Heart right ventricle (tissue), 16 donors: ENCODE data around the gene AKT3. TPM values are rescaled to one million over a fixed set of nuclear protein-coding genes. Genes with fewer than 3 reads are reported as not detected.

Experiments used
- ATAC-seq, 8 donors: fragments of 200-7000 bp; cut with Tn5 transposase; one replicate each; pipeline ENCODE4 v1.9.1; 2020; ENCODE audit warnings: mild to moderate bottlenecking in 8 of 8, moderate library complexity in 8 of 8, moderate number of reproducible peaks in 1 of 8
- DNase-seq, 2 donors: peaks; one replicate each; pipeline ENCODE4 v3.0.0-alpha.2; 2020
- H3K27ac ChIP-seq, 10 donors: fragments of 200-600 bp; sonication (generic) in 2 of 10; one replicate each; pipeline versions ENCODE4 v1.5.0 to v1.8.0; 2020 to 2022; ENCODE audit warnings: mild to moderate bottlenecking in 3 of 10
- H3K27me3 ChIP-seq, 7 donors: fragments of 200-600 bp; one replicate each; pipeline ENCODE4 v1.8.0; 2021 to 2022; ENCODE audit warnings: mild to moderate bottlenecking in 2 of 7
- H3K36me3 ChIP-seq, 9 donors: fragments of 200-600 bp; sonication (generic) in 1 of 9; one replicate each; pipeline versions ENCODE4 v1.5.0 to v1.8.0; 2020 to 2022; ENCODE audit warnings: mild to moderate bottlenecking in 2 of 9
- H3K4me1 ChIP-seq, 9 donors: fragments of 200-600 bp; sonication (generic) in 1 of 9; one replicate each; pipeline versions ENCODE4 v1.5.0 to v1.8.0; 2020 to 2022; ENCODE audit warnings: mild to moderate bottlenecking in 4 of 9
- H3K4me3 ChIP-seq, 10 donors: fragments of 200-600 bp; sonication (generic) in 2 of 10; one replicate each; pipeline versions ENCODE4 v1.5.0 to v1.8.0; 2020 to 2022; ENCODE audit warnings: mild to moderate bottlenecking in 7 of 10, moderate library complexity in 2 of 10
- H3K9me3 ChIP-seq, 11 donors: fragments of 200-600 bp in 10 of 11; sonication (generic) in 2 of 11; one replicate each; pipeline versions ENCODE4 v1.5.0 to v1.8.0; 2013 to 2022; ENCODE audit warnings: mild to moderate bottlenecking in 2 of 11, control low read depth in 1 of 11, moderate library complexity in 1 of 11
- CTCF ChIP-seq, 9 donors: fragments of 200-600 bp; sonication (generic) in 2 of 9; IDR thresholded peaks; one replicate each; pipeline versions ENCODE4 v1.5.0 to v1.8.0; 2021 to 2022; ENCODE audit warnings: antibody characterized with exemption in 9 of 9, mild to moderate bottlenecking in 5 of 9, moderate library complexity in 1 of 9
- WGBS, 2 donors: extraction: QIAGEN DNeasy Blood & Tissue Kit; methylation state at CpG; one replicate each; pipeline ENCODE4 v1.1.7; 2013; ENCODE audit warnings: inconsistent platforms in 1 of 2; 5-methylcytosine and 5-hydroxymethylcytosine counted together
- intact Hi-C, 10 donors: fragments of 100-400 bp; cut with DNase I; formaldehyde crosslinking; loops; one replicate each; pipeline versions ENCODE4 v1.11.1 to v1.14.2; 2022
- polyA plus RNA-seq, 2 donors: library from polyadenylated mRNA; stranded (reverse); fragments of 200-250 nt; gene quantifications; one replicate each; pipeline ENCODE4 v1.2.3, GENCODE V29; 2013
- total RNA-seq, 10 donors: library from RNA; stranded (reverse); fragmentation: NEBNext Ultra II Directional in 3 of 10; extraction: Animal tissue kit (Norgen Biotek cat#: 25700) in 3 of 10; gene quantifications; one replicate each; pipeline versions ENCODE4 v1.2.1 to v1.2.4, GENCODE V29; 2021 to 2023
- donor health status: Arrhythmogenic right ventricular cardiomyopathy.
- donor health status: ischemic (EF 13 %, LVEDD 7.1; RV severe dilation, severe dysfunction).
- donor health status: healthy with polysubstance abuse.
- donor health status: DM: no; HTN: yes; CAD: no.
- donor health status: DM: no; HTN: no; CAD: no.
- donor health status: ischemic (EF 25% LVEDD 6.9; RV normal size, moderate dysfunction).
- donor health status: ischemic (EF 25% LVEDD 5.7; RV mildly dilated, moderate dysfunction).
- donor health status: healthy.
- donor health status: DM: yes; HTN: yes; CAD: no.
- donor health status: Ischemic cardiomyopathy.
- donor health status: ischemic (EF 35%, LVEDD 5.7; RV mildly dilated, moderate dysfunction).
- donor health status: nonischemic (EF 11% LVEDD 7.7; RV severe dilation, severe dysfunction).
- donor health status: DM: yes; HTN: yes; CAD: no.
- donor health status: PGD.
- donor health status: ischemic (EF 29% LVEDD 5.4; RV normal size, mild dysfunction).
- donor health status: nonischemic (EF 23%, LVEDD 6.1; RV moderate dilation, normal function).

The AKT3 gene
- total and polyA plus RNA-seq, 12 donors, result 6.5 to 27.6 (median 17.7) TPM

- intact Hi-C loops, result no loop called here
- no peak for DNase-seq
- WGBS, 2 donors, result 96 to 97% methylated on average over 1 of the region's 1 CpG
- H3K4me1 ChIP-seq, result peaks cover 0 to 14% (median 0%) of the 10 kb centered on the region in 9 donors
- H3K27ac ChIP-seq, result no peak overlapping the region
- no peak overlapping the region for H3K4me3 ChIP-seq
- H3K36me3 ChIP-seq, result peaks cover 0 to 24% (median 0%) of the 10 kb centered on the region in 9 donors
- no peak for TF ChIP-seq CTCF (IDR thresholded peaks at IDR 0.05)
- no peaks in the 10 kb centered on the region for H3K27me3 ChIP-seq
- no peaks in the 10 kb centered on the region for H3K9me3 ChIP-seq
- no peak for ATAC-seq
These were observed 386.9 kb downstream of the AKT3 start for GRCh38 chr1:243462929-243463697.

DNA sequence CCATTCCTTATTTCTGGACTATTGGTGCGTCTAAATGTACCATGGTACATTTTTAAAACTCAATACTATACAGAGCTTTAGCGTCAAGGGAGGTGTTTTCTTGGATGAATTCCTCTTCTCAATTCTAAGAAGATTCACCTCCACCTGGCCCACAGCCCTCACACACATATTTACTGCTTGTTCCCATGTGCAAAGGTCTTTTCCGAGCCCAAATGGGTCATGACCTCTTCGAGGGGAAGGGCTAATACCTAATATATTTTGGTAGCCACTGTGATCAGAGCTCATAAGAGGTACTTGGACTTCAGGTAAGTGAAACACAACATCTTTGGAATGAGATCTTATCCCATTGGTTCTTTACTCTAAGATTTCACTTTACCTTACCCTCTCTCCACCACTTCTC is 388.3 kb downstream of the AKT3 start:
- DNase-seq, result no peak
- Histone ChIP-seq H3K4me1 (peaks cover 0 to 14% (median 0%) of the 10 kb centered on the region in 9 donors), H3K9me3 (no peaks in the 10 kb centered on the region), H3K27me3 (no peaks in the 10 kb centered on the region), H3K27ac (no peak overlapping the region), H3K4me3 (no peak overlapping the region), H3K36me3 (peaks cover 0 to 16% (median 0%) of the 10 kb centered on the region in 9 donors)
- no peak for ATAC-seq
- intact Hi-C loops, result no loop called here
- 96% methylated on average over 4 of the region's 4 CpGs for WGBS, 2 donors
- TF ChIP-seq CTCF (IDR thresholded peaks at IDR 0.05), result no peak

- DNase-seq (no peak), ATAC-seq (peak in 1 of 8 donors; percentile 31)
- no peak overlapping the region for H3K27ac ChIP-seq
- H3K27me3 ChIP-seq, result no peaks in the 10 kb centered on the region
- TF ChIP-seq CTCF (IDR thresholded peaks at IDR 0.05), result no peak
- no peak overlapping the region for H3K4me3 ChIP-seq
- H3K9me3 ChIP-seq, result no peaks in the 10 kb centered on the region
- peaks cover 0 to 14% (median 0%) of the 10 kb centered on the region in 9 donors for H3K4me1 ChIP-seq
- H3K36me3 ChIP-seq, result peaks cover 0 to 21% (median 0%) of the 10 kb centered on the region in 9 donors
- WGBS, 2 donors, result 66 to 76% methylated on average over 3 of the region's 3 CpGs
- intact Hi-C loops, result no loop called here
These were observed 391.0 kb downstream of the AKT3 start for GRCh38 chr1:243459059-243459458.

DNA sequence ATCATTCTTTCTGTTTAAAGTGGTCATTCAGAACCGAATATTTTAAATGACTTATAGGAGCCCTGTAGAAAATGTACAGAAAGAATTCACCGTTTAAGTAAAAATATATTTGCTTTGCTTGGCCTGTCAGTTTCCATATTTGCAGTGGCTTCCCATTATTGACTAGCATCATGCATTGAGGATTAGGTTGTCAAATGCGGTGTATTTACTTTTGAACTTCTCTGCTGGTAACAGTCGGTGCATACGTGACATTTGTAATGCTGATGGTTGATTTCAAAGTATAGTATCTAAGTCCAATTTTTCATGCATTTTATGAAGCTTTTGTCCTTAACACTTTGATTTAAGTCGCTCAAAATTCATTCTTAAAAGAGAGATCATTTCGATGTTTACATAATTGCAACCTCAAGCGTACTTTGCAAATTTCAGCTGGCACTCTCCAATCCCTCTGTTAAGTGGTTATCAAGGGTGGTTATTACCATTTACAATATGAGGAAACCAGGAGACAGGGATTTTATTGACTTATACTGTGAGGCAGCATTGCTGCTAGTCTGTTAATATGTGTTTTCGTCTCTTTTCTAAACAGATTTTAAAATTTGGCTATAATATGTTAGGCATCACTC is 392.6 kb downstream of the AKT3 start:
- H3K9me3 ChIP-seq, result no peaks in the 10 kb centered on the region
- TF ChIP-seq CTCF (IDR thresholded peaks at IDR 0.05), result no peak
- peaks cover 0 to 14% (median 0%) of the 10 kb centered on the region in 9 donors for H3K4me1 ChIP-seq
- intact Hi-C loops, result no loop called here
- no peak for ATAC-seq
- H3K27me3 ChIP-seq, result no peaks in the 10 kb centered on the region
- no peak for DNase-seq
- no peak overlapping the region for H3K27ac ChIP-seq
- no peak overlapping the region for H3K4me3 ChIP-seq
- WGBS, 2 donors, result 96 to 98% methylated on average over 9 of the region's 9 CpGs
- H3K36me3 ChIP-seq, result peaks cover 0 to 22% (median 0%) of the 10 kb centered on the region in 9 donors
